ENCODE data around the gene CD84.
"Not testable (repeated sequence)": the region's sequence is repeated elsewhere in the genome, so short reads cannot be mapped to it uniquely, and the experiment has no call there.

Gene CD84

DNA sequence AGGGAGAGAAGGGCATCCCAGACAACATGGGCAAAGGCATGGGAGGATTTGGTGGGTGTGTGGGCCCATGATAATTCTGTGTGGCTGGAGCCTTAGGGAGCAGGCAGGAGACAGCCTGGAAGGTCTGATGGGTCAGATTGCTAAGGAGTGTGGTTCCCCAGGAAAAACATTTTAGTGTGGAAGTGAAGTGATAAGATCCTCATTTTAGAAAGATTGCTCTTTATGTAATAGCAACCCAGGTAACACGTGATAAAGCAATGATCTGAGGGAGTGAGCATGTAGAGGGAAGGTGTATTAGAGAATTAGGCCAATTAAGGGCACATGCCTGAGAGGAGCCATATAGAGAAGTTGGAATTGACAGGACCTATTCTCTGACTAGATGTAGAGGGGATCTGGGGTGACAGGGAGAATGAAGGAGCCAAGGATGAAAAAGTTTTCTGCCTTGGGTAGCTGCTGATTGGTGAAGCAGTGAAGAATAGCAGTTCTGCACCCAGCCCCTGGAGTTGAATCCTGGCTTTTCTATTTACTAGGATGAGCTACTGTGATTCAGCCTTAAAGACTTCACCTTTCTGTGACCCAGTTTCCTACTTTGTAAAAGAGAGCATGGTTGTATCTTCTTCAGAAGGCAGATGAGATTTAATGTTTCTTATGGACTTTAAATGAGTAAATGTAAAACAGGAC, 37.5 kb downstream of the CD84 start:
- Histone ChIP-seq H3K36me3 (ENCODE audit: control insufficient read depth, insufficient read depth, low read length) (no peaks in the 10 kb centered on the region), H3K27me3 (ENCODE audit: control insufficient read depth, insufficient read depth, low read length) (no peaks in the 10 kb centered on the region), H3K4me3 (ENCODE audit: low read length) (no peak overlapping the region), H3K27ac (ENCODE audit: low read length) (no peak overlapping the region), H3K4me1 (ENCODE audit: control insufficient read depth, insufficient read depth, low read length) (no peaks in the 10 kb centered on the region), H3K9me3 (ENCODE audit: control insufficient read depth, insufficient read depth, low read length) (no peaks in the 10 kb centered on the region)
- WGBS (ENCODE audit: insufficient coverage, insufficient read length), result no CpG with 5 or more reads among the region's 1 CpG
- no peak for DNase-seq (ENCODE audit: low read depth, low spot score)

DNA sequence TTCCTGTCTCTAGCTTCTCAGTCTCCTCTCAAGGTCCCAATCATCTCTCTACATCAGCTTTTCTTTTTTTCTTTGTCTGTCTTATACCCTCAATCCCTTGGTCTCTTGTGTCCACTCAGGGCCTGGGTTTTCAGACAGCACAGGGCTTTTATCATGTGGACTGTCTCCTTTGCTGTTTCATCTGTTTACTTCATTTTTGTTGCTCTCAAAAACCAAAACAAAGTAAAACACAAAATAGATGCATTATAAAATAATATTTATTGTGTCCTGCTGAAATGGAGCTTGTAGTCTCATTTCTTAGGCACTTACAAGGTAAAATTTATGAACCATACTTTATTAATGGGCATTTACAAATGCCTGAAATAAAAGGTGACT, 38.5 kb downstream of the CD84 start:
- H3K9me3 ChIP-seq (ENCODE audit: control insufficient read depth, insufficient read depth, low read length), result no peaks in the 10 kb centered on the region
- H3K36me3 ChIP-seq (ENCODE audit: control insufficient read depth, insufficient read depth, low read length), result no peaks in the 10 kb centered on the region
- H3K4me1 ChIP-seq (ENCODE audit: control insufficient read depth, insufficient read depth, low read length), result no peaks in the 10 kb centered on the region
- no peak for DNase-seq (ENCODE audit: low read depth, low spot score)
- H3K4me3 ChIP-seq (ENCODE audit: low read length), result no peak overlapping the region
- H3K27me3 ChIP-seq (ENCODE audit: control insufficient read depth, insufficient read depth, low read length), result no peaks in the 10 kb centered on the region
- no peak overlapping the region for H3K27ac ChIP-seq (ENCODE audit: low read length)

- no peak overlapping the region for H3K4me3 ChIP-seq (ENCODE audit: low read length)
- no CpG with 5 or more reads among the region's 8 CpGs for WGBS (ENCODE audit: insufficient coverage, insufficient read length)
Measured at GRCh38 chr1:160539990-160540858, 39.1 kb downstream of the CD84 start.

DNA sequence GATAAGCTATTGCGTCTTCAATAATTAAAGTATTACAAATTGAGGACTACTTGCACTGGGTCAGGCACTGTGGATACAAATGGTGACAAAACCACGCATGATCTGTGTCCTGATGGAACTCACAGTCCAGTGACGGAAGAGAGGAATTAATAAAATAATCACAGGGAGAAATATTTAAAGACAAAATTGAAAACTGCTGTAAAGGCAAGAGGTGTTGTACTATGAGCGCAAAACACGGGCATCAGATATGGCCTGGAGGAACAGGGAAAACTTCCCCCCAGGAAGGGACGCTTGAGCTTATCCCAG, 39.7 kb downstream of the CD84 start:
- Histone ChIP-seq H3K9me3 (ENCODE audit: control insufficient read depth, insufficient read depth, low read length) (no peaks in the 10 kb centered on the region), H3K4me3 (ENCODE audit: low read length) (no peak overlapping the region), H3K27ac (ENCODE audit: low read length) (no peak overlapping the region), H3K27me3 (ENCODE audit: control insufficient read depth, insufficient read depth, low read length) (no peaks in the 10 kb centered on the region), H3K4me1 (ENCODE audit: control insufficient read depth, insufficient read depth, low read length) (no peaks in the 10 kb centered on the region), H3K36me3 (ENCODE audit: control insufficient read depth, insufficient read depth, low read length) (no peaks in the 10 kb centered on the region)
- DNase-seq (ENCODE audit: low read depth, low spot score), result no peak
- WGBS (ENCODE audit: insufficient coverage, insufficient read length), result no CpG with 5 or more reads among the region's 6 CpGs

More at GRCh38 chr1:160539990-160540858, 39.1 kb downstream of the CD84 start:
- no peaks in the 10 kb centered on the region for H3K36me3 ChIP-seq (ENCODE audit: control insufficient read depth, insufficient read depth, low read length)
- H3K9me3 ChIP-seq (ENCODE audit: control insufficient read depth, insufficient read depth, low read length), result no peaks in the 10 kb centered on the region
- no peak overlapping the region for H3K27ac ChIP-seq (ENCODE audit: low read length)
- DNase-seq (ENCODE audit: low read depth, low spot score), result no peak
- H3K27me3 ChIP-seq (ENCODE audit: control insufficient read depth, insufficient read depth, low read length), result no peaks in the 10 kb centered on the region
- H3K4me1 ChIP-seq (ENCODE audit: control insufficient read depth, insufficient read depth, low read length), result no peaks in the 10 kb centered on the region

GRCh38 chr1:160538985-160539651, 40.2 kb downstream of the CD84 start:
- DNase-seq (ENCODE audit: low read depth, low spot score), result no peak
- no peaks in the 10 kb centered on the region for H3K9me3 ChIP-seq (ENCODE audit: control insufficient read depth, insufficient read depth, low read length)
- H3K27ac ChIP-seq (ENCODE audit: low read length), result no peak overlapping the region
- no peak overlapping the region for H3K4me3 ChIP-seq (ENCODE audit: low read length)
- H3K4me1 ChIP-seq (ENCODE audit: control insufficient read depth, insufficient read depth, low read length), result no peaks in the 10 kb centered on the region
- no CpG with 5 or more reads among the region's 5 CpGs for WGBS (ENCODE audit: insufficient coverage, insufficient read length)
- H3K36me3 ChIP-seq (ENCODE audit: control insufficient read depth, insufficient read depth, low read length), result no peaks in the 10 kb centered on the region
- H3K27me3 ChIP-seq (ENCODE audit: control insufficient read depth, insufficient read depth, low read length), result no peaks in the 10 kb centered on the region

- no peak overlapping the region for H3K27ac ChIP-seq (ENCODE audit: low read length)
- DNase-seq (ENCODE audit: low read depth, low spot score), result no peak
- H3K36me3 ChIP-seq (ENCODE audit: control insufficient read depth, insufficient read depth, low read length), result no peaks in the 10 kb centered on the region
- no CpG with 5 or more reads among the region's 8 CpGs for WGBS (ENCODE audit: insufficient coverage, insufficient read length)
- no peaks in the 10 kb centered on the region for H3K27me3 ChIP-seq (ENCODE audit: control insufficient read depth, insufficient read depth, low read length)
- H3K4me3 ChIP-seq (ENCODE audit: low read length), result no peak overlapping the region
- no peaks in the 10 kb centered on the region for H3K9me3 ChIP-seq (ENCODE audit: control insufficient read depth, insufficient read depth, low read length)
- no peaks in the 10 kb centered on the region for H3K4me1 ChIP-seq (ENCODE audit: control insufficient read depth, insufficient read depth, low read length)
Measured at GRCh38 chr1:160537714-160538665, 41.3 kb downstream of the CD84 start.

DNA sequence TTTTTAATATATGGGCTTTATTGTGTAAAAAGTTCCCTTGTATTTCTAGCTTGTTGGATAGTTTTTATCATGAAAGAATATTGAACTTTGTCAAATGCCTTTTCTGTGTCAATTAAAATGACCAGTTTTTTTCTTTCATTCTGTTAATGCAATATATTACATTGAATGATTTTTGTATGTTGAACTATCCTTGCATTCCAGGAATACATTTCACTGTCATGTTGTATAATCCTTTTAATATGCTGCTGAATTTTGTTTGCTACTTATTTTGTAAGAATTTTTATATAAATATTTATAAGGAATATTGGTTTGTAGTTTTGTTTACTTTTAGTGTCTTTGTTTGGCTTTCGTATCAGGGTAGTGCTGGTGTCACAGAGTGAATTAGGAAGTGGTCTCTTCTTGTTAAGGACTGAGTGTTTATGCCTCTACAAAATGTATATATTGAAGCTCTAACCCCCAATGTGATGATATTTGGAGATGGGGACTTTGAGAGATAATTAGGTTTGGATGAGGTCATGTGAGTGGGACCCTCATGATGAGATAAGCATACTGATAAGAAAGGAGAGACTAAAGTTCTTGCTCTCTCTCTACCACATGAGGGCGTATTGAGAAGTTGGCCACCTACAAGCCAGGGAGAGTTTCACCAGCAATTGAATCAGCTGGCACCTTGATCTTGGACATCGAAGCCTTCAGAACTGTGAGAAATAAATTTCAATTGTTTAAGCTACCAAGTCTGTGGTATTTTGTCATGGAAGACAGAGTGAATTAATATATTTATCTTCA, 44.3 kb downstream of the CD84 start:
- Histone ChIP-seq H3K4me1 (ENCODE audit: control insufficient read depth, insufficient read depth, low read length) (no peaks in the 10 kb centered on the region), H3K9me3 (ENCODE audit: control insufficient read depth, insufficient read depth, low read length) (no peaks in the 10 kb centered on the region), H3K4me3 (ENCODE audit: low read length) (no peak overlapping the region), H3K27me3 (ENCODE audit: control insufficient read depth, insufficient read depth, low read length) (no peaks in the 10 kb centered on the region), H3K36me3 (ENCODE audit: control insufficient read depth, insufficient read depth, low read length) (no peaks in the 10 kb centered on the region), H3K27ac (ENCODE audit: low read length) (no peak overlapping the region)
- 100% methylated on average over 1 of the region's 3 CpGs for WGBS (ENCODE audit: insufficient coverage, insufficient read length)
- DNase-seq (ENCODE audit: low read depth, low spot score), result no peak

DNA sequence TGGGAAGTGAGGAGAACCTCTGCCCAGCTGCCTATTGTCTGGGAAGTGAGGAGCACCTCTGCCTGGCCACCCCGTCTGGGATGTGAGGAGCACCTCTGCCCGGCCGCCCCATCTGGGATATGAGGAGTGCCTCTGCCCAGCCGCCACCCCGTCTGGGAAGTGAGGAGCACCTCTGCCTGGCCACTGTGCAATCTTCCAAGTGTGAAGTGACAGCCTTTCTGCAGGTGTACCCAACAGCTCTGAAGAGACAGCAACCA, 46.8 kb downstream of the CD84 start:
- DNase-seq (ENCODE audit: low read depth, low spot score); H3K27ac ChIP-seq (ENCODE audit: low read length); H3K27me3 ChIP-seq (ENCODE audit: control insufficient read depth, insufficient read depth, low read length); H3K9me3 ChIP-seq (ENCODE audit: control insufficient read depth, insufficient read depth, low read length); H3K4me1 ChIP-seq (ENCODE audit: control insufficient read depth, insufficient read depth, low read length); H3K4me3 ChIP-seq (ENCODE audit: low read length); H3K36me3 ChIP-seq (ENCODE audit: control insufficient read depth, insufficient read depth, low read length): not testable (repeated sequence)
- WGBS (ENCODE audit: insufficient coverage, insufficient read length), result no CpG with 5 or more reads among the region's 5 CpGs

DNA sequence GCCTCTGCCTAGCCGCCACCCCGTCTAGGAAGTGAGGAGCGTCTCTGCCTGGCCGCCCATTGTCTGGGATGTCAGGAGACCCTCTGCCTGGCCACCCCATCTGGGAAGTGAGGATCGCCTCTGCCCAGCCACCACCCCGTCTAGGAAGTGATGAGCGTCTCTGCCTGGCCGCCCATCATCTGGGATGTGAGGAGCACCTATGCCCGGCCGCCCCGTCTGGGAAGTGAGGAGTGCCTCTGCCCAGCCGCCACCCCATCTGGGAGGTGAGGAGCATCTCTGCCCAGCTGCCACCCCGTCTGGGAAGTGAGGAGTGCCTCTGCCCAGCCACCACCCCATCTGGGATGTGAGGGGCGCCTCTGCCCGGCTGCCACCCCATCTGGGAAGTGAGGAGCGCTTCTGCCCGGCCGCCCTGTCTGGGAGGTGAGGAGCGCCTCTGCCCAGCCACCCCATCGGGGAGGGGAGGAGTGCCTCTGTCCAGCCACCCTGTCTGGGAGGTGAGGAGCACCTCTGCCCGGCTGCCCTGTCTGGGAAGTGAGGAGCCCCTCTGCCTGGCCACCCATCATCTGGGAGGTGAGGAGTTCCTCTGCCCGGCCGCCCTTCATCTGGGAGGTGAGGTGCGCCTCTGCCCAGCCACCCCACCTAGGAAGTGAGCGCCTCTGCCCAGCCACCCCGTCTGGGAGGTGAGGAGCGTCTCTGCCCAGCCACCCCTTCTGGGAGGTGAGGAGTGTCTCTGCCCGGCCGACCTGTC, 47.3 kb downstream of the CD84 start:
- H3K27ac ChIP-seq (ENCODE audit: low read length); H3K4me1 ChIP-seq (ENCODE audit: control insufficient read depth, insufficient read depth, low read length); DNase-seq (ENCODE audit: low read depth, low spot score); H3K36me3 ChIP-seq (ENCODE audit: control insufficient read depth, insufficient read depth, low read length); H3K4me3 ChIP-seq (ENCODE audit: low read length); H3K9me3 ChIP-seq (ENCODE audit: control insufficient read depth, insufficient read depth, low read length); H3K27me3 ChIP-seq (ENCODE audit: control insufficient read depth, insufficient read depth, low read length): not testable (repeated sequence)
- WGBS (ENCODE audit: insufficient coverage, insufficient read length), result no CpG with 5 or more reads among the region's 29 CpGs
